Measurements from ENCODE around the gene KIF21B.
A peak's percentile ranks its signal among the peaks of the same experiment; 100 is the strongest.

Gene KIF21B

GRCh38 chr1:201020721-201021629, 2.5 kb downstream of the KIF21B start:
- DNase-seq (ENCODE audit: low read depth in 2 of 2): no peak

DNA sequence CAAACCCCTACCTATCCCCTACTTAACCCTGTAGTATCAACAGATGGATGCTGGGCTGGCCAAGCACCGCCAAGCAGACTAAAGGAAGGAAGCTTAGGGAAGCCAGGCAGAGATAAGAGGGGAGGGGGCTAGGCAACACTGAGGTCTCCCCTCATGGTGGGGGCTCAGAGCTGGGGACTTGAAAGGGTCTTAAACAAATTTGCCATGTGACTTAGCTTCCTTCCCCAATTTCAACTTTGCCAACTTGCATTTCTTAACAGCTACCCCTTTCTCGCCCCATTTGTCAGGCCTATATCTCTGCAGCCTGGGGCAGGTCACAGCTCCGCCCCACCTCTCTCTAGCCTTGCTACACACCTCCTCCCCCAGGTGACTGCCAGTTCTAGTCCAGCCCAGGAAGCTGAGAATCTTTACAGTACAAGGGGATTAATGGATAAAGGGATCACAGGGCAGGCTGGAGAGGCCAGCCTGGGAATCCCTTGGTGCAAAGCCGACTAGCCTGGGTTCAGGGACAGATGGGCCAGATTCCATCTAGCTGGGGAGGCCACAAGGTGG, 3.4 kb downstream of the KIF21B start:
- no peak for DNase-seq (ENCODE audit: low read depth in 2 of 2)

GRCh38 chr1:201019321-201019977, 4.1 kb downstream of the KIF21B start:
- peak; percentile 75 to 87 for DNase-seq (ENCODE audit: low read depth in 2 of 2)

DNA sequence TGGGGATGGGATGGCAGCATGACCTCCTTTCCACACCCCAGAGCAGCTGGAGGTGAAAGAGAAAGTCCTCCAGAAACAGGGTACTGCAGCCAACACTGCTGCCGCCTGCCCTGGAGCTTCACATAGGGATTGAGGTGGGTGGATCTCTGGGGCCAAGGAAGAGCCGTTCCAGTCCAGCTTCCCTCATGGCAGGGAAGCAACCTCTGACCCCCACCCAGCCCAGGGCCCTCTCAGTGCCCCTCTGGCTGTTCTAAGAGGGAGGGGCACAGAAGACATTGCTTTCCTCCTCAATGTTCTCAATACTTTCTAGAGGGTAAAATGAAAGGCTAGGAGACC, 5.7 kb downstream of the KIF21B start:
- DNase-seq (ENCODE audit: low read depth in 2 of 2): no peak

GRCh38 chr1:201016943-201017827, 6.3 kb downstream of the KIF21B start:
- no peak for DNase-seq (ENCODE audit: low read depth in 2 of 2)

DNA sequence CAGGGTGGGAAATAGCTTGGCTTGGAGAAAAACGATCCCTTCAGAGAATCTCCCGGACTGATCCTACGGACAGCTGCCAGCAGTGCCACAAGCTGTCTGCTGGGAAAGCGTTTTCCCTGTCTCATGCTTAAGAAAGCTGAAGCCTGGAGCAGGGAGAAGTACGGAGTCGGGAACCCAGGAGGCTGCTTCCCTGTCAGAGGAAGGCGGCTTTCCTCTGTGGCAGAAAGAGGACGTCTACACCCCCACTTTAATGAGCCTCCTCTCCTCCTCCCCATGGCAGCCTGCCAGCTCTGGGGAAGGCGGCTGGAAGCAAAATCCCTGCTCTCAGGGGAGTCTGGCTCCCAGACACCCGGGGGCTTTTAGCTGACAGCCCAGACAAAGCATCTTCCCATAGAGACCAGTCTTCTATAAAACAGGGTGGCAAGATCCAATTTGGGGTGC, 7.3 kb downstream of the KIF21B start:
- no peak for DNase-seq (ENCODE audit: low read depth in 2 of 2)

- no peak for DNase-seq (ENCODE audit: low read depth in 2 of 2)
Measured at GRCh38 chr1:201015551-201016091, 7.9 kb downstream of the KIF21B start.

- no peak for DNase-seq (ENCODE audit: low read depth in 2 of 2)
Measured at GRCh38 chr1:201014816-201015200, 8.7 kb downstream of the KIF21B start.

- DNase-seq (ENCODE audit: low read depth in 2 of 2): no peak
Measured at GRCh38 chr1:201013991-201014815, 9.3 kb downstream of the KIF21B start.

DNA sequence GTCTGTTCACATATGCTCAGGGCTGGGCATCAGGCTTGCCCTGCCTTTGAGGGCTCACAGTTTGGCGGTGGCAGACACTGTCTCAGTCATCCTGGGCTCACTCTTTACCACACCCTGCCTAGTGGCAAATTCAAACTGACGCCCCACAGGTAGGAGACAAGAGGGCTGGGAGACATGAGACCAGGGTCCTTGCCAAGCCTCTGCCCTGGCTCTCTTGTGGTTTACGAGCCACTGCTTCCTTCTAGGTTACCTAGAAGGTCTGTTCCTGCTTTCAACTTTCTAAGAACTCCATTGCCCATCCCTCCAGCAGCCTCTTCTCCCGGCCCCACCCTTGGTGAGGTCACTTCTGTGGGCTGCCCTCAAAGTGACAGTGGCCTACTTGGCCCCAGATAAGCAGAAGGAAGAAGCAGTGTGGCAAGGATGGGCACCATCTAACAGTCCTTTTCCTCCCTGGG, 10.5 kb downstream of the KIF21B start:
- no peak for DNase-seq (ENCODE audit: low read depth in 2 of 2)

DNA sequence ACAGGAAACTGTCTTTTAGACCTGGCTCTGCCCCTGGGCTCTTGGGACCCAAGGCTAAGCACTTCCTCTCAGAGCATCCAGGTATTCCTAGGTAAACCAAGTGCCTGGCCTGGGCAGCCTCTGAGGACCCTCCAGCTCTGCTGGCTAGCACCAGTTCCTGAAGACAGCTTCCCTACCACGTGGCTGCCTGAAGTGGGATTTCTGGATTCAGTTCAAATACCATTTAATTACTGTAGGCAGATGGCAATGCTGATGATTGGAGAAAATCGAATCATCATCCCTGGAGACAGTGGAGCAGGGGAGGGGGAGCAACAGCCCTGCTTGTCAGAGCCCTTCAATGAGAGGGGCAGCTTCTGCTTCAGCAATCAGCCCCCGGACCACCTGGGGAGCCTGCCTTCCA, 11.9 kb downstream of the KIF21B start:
- no peak for DNase-seq (ENCODE audit: low read depth in 2 of 2)

DNA sequence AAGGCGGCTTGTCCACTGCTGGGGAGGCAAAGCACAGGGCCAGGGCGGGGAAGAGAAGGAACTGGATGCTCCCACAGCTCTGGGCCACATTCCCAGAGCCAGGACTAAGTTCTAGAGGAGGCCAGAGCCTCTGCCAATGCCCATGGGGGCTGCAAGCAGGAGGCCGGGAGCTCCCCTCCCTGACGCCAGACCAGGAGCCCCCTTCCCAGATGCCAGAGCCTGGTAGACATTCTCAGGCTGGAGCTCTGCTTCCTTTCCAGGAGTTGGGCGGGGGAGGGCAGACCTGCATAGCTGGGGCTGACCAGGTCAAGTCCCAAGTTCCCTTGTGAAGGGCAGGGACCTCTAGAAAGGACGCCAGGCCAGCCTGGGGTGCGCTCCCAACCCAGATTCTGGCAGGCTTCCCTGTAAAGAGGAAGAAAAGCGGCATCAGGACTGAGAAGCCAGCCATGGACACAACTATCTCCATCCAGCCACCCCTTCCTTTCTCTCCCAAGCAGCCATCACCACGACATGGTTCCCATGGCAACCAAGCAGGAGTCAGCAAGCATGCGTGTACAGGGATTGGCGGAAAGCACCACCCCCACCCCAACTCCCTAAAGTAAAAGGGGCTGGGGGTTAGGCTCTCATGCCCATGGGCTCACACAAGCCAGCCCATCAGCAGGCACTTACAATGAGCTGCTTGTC, 13.4 kb downstream of the KIF21B start:
- DNase-seq (ENCODE audit: low read depth in 2 of 2): no peak

DNA sequence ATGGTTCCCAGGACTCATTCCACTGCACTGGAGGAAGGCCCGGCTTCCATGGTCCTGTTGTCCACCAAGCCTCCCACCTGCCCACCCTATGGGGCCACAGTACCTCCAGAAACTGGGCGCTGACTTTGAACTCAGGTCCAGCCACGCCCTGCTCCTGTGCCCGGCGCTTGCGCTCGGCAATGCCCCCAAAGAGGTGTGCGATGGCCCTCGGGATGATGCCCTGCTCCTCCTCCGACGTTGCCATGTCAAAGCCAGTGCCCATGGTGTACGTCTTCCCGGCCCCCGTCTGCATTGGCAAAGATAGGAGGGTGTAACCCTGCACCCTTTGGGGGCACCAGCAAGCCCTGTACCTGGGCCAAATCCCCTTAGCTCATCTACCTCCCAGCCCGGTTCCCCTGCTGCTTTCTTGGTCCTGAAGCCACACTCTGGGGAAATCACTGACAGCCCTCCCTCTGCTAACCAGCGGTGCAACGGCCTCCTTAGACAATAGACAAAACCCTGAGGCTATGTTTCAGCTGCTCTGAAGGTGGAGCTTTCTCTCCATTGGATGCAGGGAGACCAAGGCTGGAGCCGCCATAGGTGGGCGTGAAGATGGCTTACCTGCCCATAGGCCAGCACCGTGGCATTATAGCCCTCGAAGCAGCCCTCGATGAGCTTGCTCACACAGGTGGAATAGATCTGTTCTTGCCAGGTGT, 14.7 kb downstream of the KIF21B start:
- DNase-seq (ENCODE audit: low read depth in 2 of 2): no peak

DNA sequence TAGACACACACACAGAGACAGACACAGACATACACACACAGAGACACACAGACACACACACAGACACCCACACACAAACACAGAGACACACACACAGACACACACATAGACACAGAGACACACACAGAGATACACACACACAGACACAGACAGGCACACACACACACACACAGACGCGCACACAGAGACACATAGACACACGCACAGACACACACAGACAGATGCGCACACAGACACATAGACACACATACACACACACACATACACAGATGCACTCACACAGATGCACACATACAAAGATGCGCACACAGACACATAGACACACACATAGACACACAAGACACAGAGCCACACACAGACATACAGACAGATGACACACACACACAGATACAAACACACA, 16.0 kb downstream of the KIF21B start:
- no peak for DNase-seq (ENCODE audit: low read depth in 2 of 2)

- no peak for DNase-seq (ENCODE audit: low read depth in 2 of 2)
Measured at GRCh38 chr1:201006450-201006849, 17.1 kb downstream of the KIF21B start.

DNA sequence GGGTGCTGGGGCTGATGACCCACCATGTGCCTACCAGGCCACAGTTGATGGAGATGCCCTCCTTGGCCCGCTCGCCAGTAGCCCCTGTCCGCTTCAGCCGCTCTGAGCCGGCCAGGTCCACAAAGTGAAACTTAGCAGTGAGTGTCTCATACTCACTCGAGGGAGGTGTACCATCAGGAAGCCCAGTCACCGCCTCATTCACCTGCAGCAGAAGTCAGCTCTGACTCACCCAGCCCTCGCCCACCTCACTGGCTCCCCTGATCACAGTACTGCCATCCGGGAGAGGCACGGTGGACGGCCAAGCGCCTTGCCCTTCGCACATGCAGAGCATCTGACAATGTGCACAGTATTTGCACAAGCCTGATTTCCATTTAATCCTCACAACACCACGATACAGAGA, 18.8 kb downstream of the KIF21B start:
- DNase-seq (ENCODE audit: low read depth in 2 of 2): no peak

DNA sequence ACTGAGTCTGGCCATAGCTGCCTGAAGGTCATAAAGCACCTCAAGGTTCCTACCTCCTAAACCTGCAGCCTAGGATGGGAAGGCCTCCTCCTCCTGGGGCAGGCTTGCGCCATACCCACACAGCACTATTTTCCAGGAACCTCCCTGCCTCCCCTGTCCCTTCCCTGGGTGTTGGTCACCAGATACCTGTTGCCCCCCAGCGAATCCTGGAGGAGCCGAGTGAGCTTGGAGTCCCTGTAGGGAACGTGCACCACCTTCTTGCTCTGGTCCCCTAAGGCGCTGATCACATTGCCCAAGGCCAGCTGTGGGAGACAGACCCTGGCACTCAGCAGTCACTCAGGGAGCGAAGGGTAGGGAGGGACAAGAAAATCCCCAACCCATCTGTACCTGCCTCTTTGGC, 19.4 kb downstream of the KIF21B start:
- DNase-seq (ENCODE audit: low read depth in 2 of 2): no peak

- no peak for DNase-seq (ENCODE audit: low read depth in 2 of 2)
Measured at GRCh38 chr1:201002510-201002909, 21.0 kb downstream of the KIF21B start.

DNA sequence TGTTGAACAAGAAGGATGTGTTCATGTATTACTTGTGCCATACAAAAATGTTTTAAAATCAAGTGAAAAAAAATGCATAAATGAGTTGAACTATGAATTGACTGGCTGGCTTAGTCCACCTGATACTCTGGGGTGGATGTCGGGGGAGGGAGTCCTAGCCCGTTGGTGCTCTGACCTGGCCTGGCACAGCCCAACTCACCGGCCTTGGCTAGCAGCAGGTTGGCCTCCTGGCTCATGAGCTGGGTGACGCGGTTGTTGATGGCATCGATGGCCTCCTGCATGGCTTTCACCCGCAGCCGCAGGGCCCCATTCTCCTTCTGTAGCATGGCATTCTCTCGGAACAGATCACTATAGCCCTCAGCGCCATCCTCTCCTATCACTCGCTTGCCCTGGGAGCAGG, 21.6 kb downstream of the KIF21B start:
- DNase-seq (ENCODE audit: low read depth in 2 of 2): no peak

GRCh38 chr1:201000391-201000790, 23.1 kb downstream of the KIF21B start:
- DNase-seq (ENCODE audit: low read depth in 2 of 2): no peak
